A549 (cell line): ENCODE results near the gene TTI1. TPM values are rescaled to one million over a fixed set of nuclear protein-coding genes. Genes with fewer than 3 reads are reported as not detected.

Source experiments
- ATAC-seq, 2 experiments: fragments of 200-7000 bp in 1 of 2; fragments of >200 bp in 1 of 2; cut with Nextera tagmentation in 1 of 2; cut with Tn5 transposase in 1 of 2; 3 replicates each; pipeline versions ENCODE4 v1.8.0 to v1.9.1; 2018 to 2020; ENCODE audit warnings: mild to moderate bottlenecking in 1 of 2, moderate library complexity in 1 of 2
- CTCF ChIA-PET: fragments of 300-600 bp; sonication (Branson Sonifier 250); formaldehyde crosslinking; extraction: SDS; loops from one replicate; lab custom pipeline; 2021; ENCODE audit warnings: antibody characterized with exemption, inconsistent platforms; lab: Yijun Ruan, JAX
- POLR2A ChIA-PET: fragments of 350-600 bp; formaldehyde crosslinking; extraction: SDS; loops from one replicate; lab custom pipeline; 2021; ENCODE audit warnings: antibody characterized with exemption, inconsistent platforms; lab: Yijun Ruan, JAX
- DNase-seq, 2 experiments: peaks; one replicate each; pipeline versions ENCODE4 v3.0.0 to v3.0.0-alpha.2; 2011 to 2016; ENCODE audit warnings: low read depth in 1 of 2, low spot score in 1 of 2
- FAIRE-seq: peaks from 2 replicates; lab custom pipeline; 2011; peaks lifted over from hg19 to GRCh38; lab: Jason Lieb, UNC
- H3K27ac ChIP-seq, 2 experiments: fragments of >200 bp; sonication (Bioruptor Twin); formaldehyde crosslinking; 3 replicates each; pipeline ENCODE4 v1.5.1; 2016 to 2017
- H3K4me1 ChIP-seq: fragments of >200 bp; sonication (Bioruptor Twin); formaldehyde crosslinking; 3 replicates; pipeline ENCODE4 v1.6.1; 2016
- H3K4me2 ChIP-seq: fragments of >200 bp; sonication (Bioruptor Twin); formaldehyde crosslinking; 3 replicates; pipeline ENCODE4 v1.6.1; 2016
- H3K4me3 ChIP-seq: fragments of >200 bp; sonication (Bioruptor Twin); formaldehyde crosslinking; 3 replicates; pipeline ENCODE4 v1.5.1; 2016
- H3K9me3 ChIP-seq: fragments of >200 bp; sonication (Bioruptor Twin); formaldehyde crosslinking; 3 replicates; pipeline ENCODE4 v1.6.1; 2016
- BHLHE40 ChIP-seq: IDR thresholded peaks from 2 replicates; pipeline ENCODE4 v1.6.1; 2012; ENCODE audit warnings: low read depth, low read length, inconsistent platforms
- CBX8 ChIP-seq: fragments of 200-600 bp; sonication (generic); IDR thresholded peaks from 2 replicates; pipeline ENCODE4 v1.6.1; 2016
- CHD4 ChIP-seq: fragments of 200-600 bp; sonication (generic); IDR thresholded peaks from 2 replicates; pipeline ENCODE4 v1.6.1; 2016; ENCODE audit warnings: antibody characterized with exemption, mild to moderate bottlenecking, borderline replicate concordance
- CTCF ChIP-seq: fragments of >200 bp; sonication (Bioruptor Twin); formaldehyde crosslinking; IDR thresholded peaks from 3 replicates; pipeline ENCODE4 v1.5.1; 2016
- E2F6 ChIP-seq: IDR thresholded peaks from 2 replicates; pipeline ENCODE4 v1.6.1; 2012; ENCODE audit warnings: low read depth, borderline replicate concordance
- EHMT2 ChIP-seq: fragments of 200-600 bp; sonication (generic); IDR thresholded peaks from 2 replicates; pipeline ENCODE4 v1.6.1; 2016; ENCODE audit warnings: antibody characterized with exemption, low read depth, mild to moderate bottlenecking, moderate library complexity
- FOSL2 ChIP-seq, 2 experiments: fragments of 450-650 bp in 1 of 2; fragments of >200 bp in 1 of 2; sonication (Bioruptor Twin) in 1 of 2; formaldehyde crosslinking; IDR thresholded peaks; 2 replicates each; pipeline versions ENCODE4 v1.5.0 to v1.6.1; 2016 to 2020; ENCODE audit warnings: mild to moderate bottlenecking in 1 of 2, moderate library complexity in 1 of 2
- HES2 ChIP-seq: fragments of >200 bp; sonication (Bioruptor Twin); formaldehyde crosslinking; IDR thresholded peaks from 2 replicates; pipeline ENCODE4 v1.6.1; 2016
- HOXA7 ChIP-seq: fragments of 250-450 bp; sonication (Bioruptor Pico); IDR thresholded peaks from 2 replicates; pipeline ENCODE4 v1.5.0; 2020; ENCODE audit warnings: mild to moderate bottlenecking, moderate library complexity
- HOXB13 ChIP-seq: fragments of 250-450 bp; sonication (Bioruptor Pico); IDR thresholded peaks from 2 replicates; pipeline ENCODE4 v1.5.0; 2020; ENCODE audit warnings: low read depth, mild to moderate bottlenecking, moderate library complexity
- HOXB5 ChIP-seq: fragments of 250-450 bp; sonication (Bioruptor Pico); IDR thresholded peaks from 2 replicates; pipeline ENCODE4 v1.5.0; 2020; ENCODE audit warnings: mild to moderate bottlenecking, moderate library complexity
- KDM1A ChIP-seq: fragments of 200-600 bp; sonication (generic); IDR thresholded peaks from 2 replicates; pipeline ENCODE4 v1.6.1; 2016; ENCODE audit warnings: low read depth, mild to moderate bottlenecking
- MAFK ChIP-seq: fragments of 450-650 bp; IDR thresholded peaks from 2 replicates; pipeline ENCODE4 v1.6.1; 2014; ENCODE audit not compliant: partially characterized antibody
- MAX ChIP-seq: IDR thresholded peaks from 2 replicates; pipeline ENCODE4 v1.6.1; 2012
- NPAS2 ChIP-seq: fragments of 250-450 bp; sonication (Bioruptor Pico); IDR thresholded peaks from 2 replicates; pipeline ENCODE4 v1.8.0; 2022; ENCODE audit warnings: mild to moderate bottlenecking, moderate library complexity, borderline replicate concordance
- POLR2A ChIP-seq: IDR thresholded peaks from 2 replicates; pipeline ENCODE4 v1.6.1; 2012; ENCODE audit warnings: mild to moderate bottlenecking, low read length
- POLR2AphosphoS2 ChIP-seq: conservative IDR thresholded peaks from 2 replicates; pipeline ENCODE4 v1.6.1; 2012; ENCODE audit warnings: low read length, improper control_type of control experiment, inconsistent platforms
- RARB ChIP-seq: fragments of 250-450 bp; sonication (Bioruptor Pico); IDR thresholded peaks from 2 replicates; pipeline ENCODE4 v1.8.0; 2021; ENCODE audit warnings: mild to moderate bottlenecking, moderate library complexity
- RFX5 ChIP-seq: fragments of 450-650 bp; IDR thresholded peaks from 2 replicates; pipeline ENCODE4 v1.7.1; 2014; ENCODE audit warnings: antibody characterized with exemption, mild to moderate bottlenecking, moderate library complexity
- RNF2 ChIP-seq: fragments of 200-600 bp; sonication (generic); IDR thresholded peaks from 2 replicates; pipeline ENCODE4 v1.6.1; 2016; ENCODE audit warnings: low read depth, mild to moderate bottlenecking, antibody characterized with exemption, moderate library complexity, borderline replicate concordance
- SMC3 ChIP-seq: fragments of >200 bp; sonication (Bioruptor Twin); formaldehyde crosslinking; IDR thresholded peaks from 3 replicates; pipeline ENCODE4 v1.6.1; 2018; ENCODE audit warnings: inconsistent platforms
- SREBF2 ChIP-seq: fragments of 450-650 bp; IDR thresholded peaks from 2 replicates; pipeline ENCODE4 v1.6.1; 2014; ENCODE audit warnings: mild to moderate bottlenecking, moderate library complexity
- TP53 ChIP-seq: fragments of 250-450 bp; sonication (Bioruptor Pico); IDR thresholded peaks from 2 replicates; pipeline ENCODE4 v1.5.0; 2021; ENCODE audit warnings: mild to moderate bottlenecking, moderate library complexity
- ZSCAN20 ChIP-seq: fragments of 250-450 bp; sonication (Bioruptor Pico); IDR thresholded peaks from 2 replicates; pipeline ENCODE4 v1.8.0; 2022; ENCODE audit warnings: mild to moderate bottlenecking, moderate library complexity
- WGBS: methylation state at CpG from one replicate; pipeline ENCODE4 v1.1.6; 2017; ENCODE audit errors: missing lambda C conversion rate; 5-methylcytosine and 5-hydroxymethylcytosine counted together
- polyA plus RNA-seq, 4 experiments: library from polyadenylated mRNA; depleted of rRNA in 3 of 4; stranded (reverse); fragments of >200 nt; fragmentation: RNase III in 1 of 4; extraction: RNeasy Plus Mini Kit Qiagen cat#74134 plus additional on column Dnase treatment in 1 of 4; gene quantifications; 2 replicates in 3 of 4; 3 replicates in 1 of 4; pipeline ENCODE4 v1.2.3, GENCODE V29; 2011 to 2017

TTI1 gene
- polyA plus RNA-seq, 2 of the 4 experiments (the other 2 are of a cell fraction) = 20.6 to 27.9 TPM

GRCh38 chr20:38049800-38050199, 16.5 kb upstream of the TTI1 start:
- FAIRE-seq (no peak), ATAC-seq (peak in 1 of 2 experiments; percentile 66; a peak in 4 of 6 replicates), DNase-seq (no peak)
- CTCF ChIA-PET = interaction anchor here (2.4 to 12.7 kb wide), 4 partner anchors 8 to 486 kb away, joined by 15 to 356 read pairs (median 21); partner anchors contain the start of gene TGM2
- Histone ChIP-seq H3K4me3 (no peak overlapping the region), H3K27ac (peak overlapping the region in 1 of 2 experiments; percentile 41; a peak in 2 of 6 replicates), H3K4me2 (peak overlapping the region; percentile 33), H3K9me3 (no peaks in the 10 kb centered on the region), H3K4me1 (peaks cover 18% of the 10 kb centered on the region)
- no peak for TF ChIP-seq HOXA7
- no peak for TF ChIP-seq CTCF
- TF ChIP-seq MAX = 0 out of 2 replicates have a peak, but pooled peaks have one; percentile 28
- TF ChIP-seq RFX5 = no peak
- TF ChIP-seq CBX8 = no peak
- POLR2A ChIA-PET = no interaction called here
- WGBS = 54% methylated on average over 3 of the region's 3 CpGs

- FAIRE-seq = no peak
- no peak overlapping the region for H3K4me2 ChIP-seq
- ChIA-PET POLR2A (interaction anchor here (0.6 kb wide), 1 partner anchor 21 kb away, joined by 3 read pairs; no protein-coding TSS in a partner anchor), CTCF (interaction anchor here (0.7 to 4.2 kb wide), 7 partner anchors 9 to 244 kb away, joined by 3 to 46 read pairs (median 4); partner anchors contain the start of gene VSTM2L)
- H3K4me3 ChIP-seq = no peak overlapping the region
- H3K9me3 ChIP-seq = no peaks in the 10 kb centered on the region
- no peak for DNase-seq
- no peak overlapping the region for H3K27ac ChIP-seq
- TF ChIP-seq BHLHE40 (no peak), POLR2A (no peak), MAFK (no peak), HOXB5 (CRISPR knock-in tag) (no peak), POLR2AphosphoS2 (no peak), TP53 (CRISPR knock-in tag) (no peak), FOSL2 (IDR thresholded peaks at IDR 0.05) (no peak), FOSL2 (CRISPR knock-in tag; IDR thresholded peaks at IDR 0.05) (no peak), EHMT2 (no peak), HES2 (no peak), E2F6 (no peak), RNF2 (no peak), SMC3 (no peak), CBX8 (no peak)
- TF ChIP-seq, all 56 proteins: peak for 0
- ATAC-seq = no peak
- 88% methylated on average over 4 of the region's 4 CpGs for WGBS
- H3K4me1 ChIP-seq = peaks cover 33% of the 10 kb centered on the region
Observed at GRCh38 chr20:38046572-38046971, 13.3 kb upstream of the TTI1 start.

- Histone ChIP-seq H3K4me3 (no peak overlapping the region), H3K9me3 (no peaks in the 10 kb centered on the region), H3K4me1 (peaks cover 20% of the 10 kb centered on the region), H3K4me2 (no peak overlapping the region), H3K27ac (no peak overlapping the region)
- no peak for FAIRE-seq
- DNase-seq = no peak
- no peak for TF ChIP-seq CHD4
- TF ChIP-seq ZSCAN20 (CRISPR knock-in tag) = no peak
- no peak for TF ChIP-seq E2F6
- no peak for TF ChIP-seq RARB (CRISPR knock-in tag)
- TF ChIP-seq HOXB13 (CRISPR knock-in tag) = no peak
- no peak for TF ChIP-seq RNF2
- TF ChIP-seq EHMT2 = no peak
- no peak for TF ChIP-seq SREBF2
- no peak for TF ChIP-seq KDM1A
- TF ChIP-seq NPAS2 (CRISPR knock-in tag) = no peak
- TF ChIP-seq POLR2AphosphoS2 = no peak
- TF ChIP-seq, all 56 proteins: peak for 0
- no peak for ATAC-seq
- CTCF ChIA-PET = interaction anchor here (1.0 to 4.9 kb wide), 9 partner anchors 9 to 177 kb away, joined by 3 to 46 read pairs (median 8); partner anchors contain the start of genes RPRD1B and TGM2
- POLR2A ChIA-PET = interaction anchor here (1.7 kb wide), 1 partner anchor 11 kb away, joined by 15 read pairs; the partner anchor contains the start of genes RPRD1B and TTI1
- WGBS = 91% methylated on average over 3 of the region's 3 CpGs
Observed at GRCh38 chr20:38044685-38045084, 11.4 kb upstream of the TTI1 start.
